Right hindlimb (tissue), 1 donor: ENCODE results near the gene YPEL5.
"Not testable (repeated sequence)": the region's sequence is repeated elsewhere in the genome, so short reads cannot be mapped to it uniquely, and the experiment has no call there.

ENCODE experiments used
- DNase-seq: peaks from one replicate; pipeline ENCODE4 v3.0.0-alpha.2; 2018

The YPEL5 gene

GRCh38 chr2:30139131-30139870 is 7.5 kb upstream of the YPEL5 start:
- DNase-seq: no peak

DNA sequence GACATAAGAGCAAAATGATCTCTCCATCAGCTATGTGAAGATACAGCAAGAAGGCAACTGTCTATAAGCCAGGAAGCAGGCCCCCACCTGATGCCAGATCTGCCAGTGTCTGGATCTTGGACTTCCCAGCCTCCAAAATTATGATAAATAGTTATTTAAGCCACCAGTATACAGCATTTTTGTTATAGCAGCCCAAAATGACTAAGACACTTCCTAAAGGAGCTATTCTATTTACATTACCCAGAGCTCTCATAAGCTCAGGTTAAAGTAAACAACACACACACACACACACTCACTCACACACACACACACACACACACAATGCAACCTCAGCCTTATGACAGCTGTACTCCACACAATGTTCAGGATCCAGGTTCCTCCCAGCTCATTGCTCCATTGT is 5.7 kb upstream of the YPEL5 start:
- no peak for DNase-seq

GRCh38 chr2:30144260-30144659 is 2.5 kb upstream of the YPEL5 start:
- DNase-seq: no peak

- DNase-seq: not testable (repeated sequence)
These were observed 1.9 kb upstream of the YPEL5 start for GRCh38 chr2:30144951-30145350.

DNA sequence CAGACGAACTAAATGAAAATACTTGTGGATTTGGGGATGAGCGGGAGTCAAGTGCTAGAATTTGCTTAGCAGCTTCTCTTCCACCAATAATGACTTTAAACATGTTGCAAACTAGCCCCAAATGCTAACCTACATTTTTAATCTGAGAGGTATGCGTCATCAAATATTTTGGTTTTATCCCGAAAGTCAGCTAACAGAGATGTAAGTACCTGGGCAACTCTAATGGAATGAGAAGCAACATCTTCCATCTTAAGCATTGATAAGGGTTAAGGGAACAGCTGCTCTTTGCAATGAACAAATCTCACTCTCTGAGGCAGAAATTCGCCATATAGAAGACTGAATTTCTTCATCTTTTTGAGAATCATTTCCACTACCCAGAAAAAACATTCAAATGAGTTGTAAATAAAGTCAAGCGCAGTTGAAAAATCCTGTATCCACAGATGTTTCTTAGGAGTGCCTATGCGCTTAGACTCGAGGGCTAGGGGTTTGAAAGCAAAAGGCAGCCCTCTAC is 926 bp upstream of the YPEL5 start:
- DNase-seq: no peak

GRCh38 chr2:30147196-30147714 is 448 bp downstream of the YPEL5 start:
- DNase-seq: no peak

- peak; percentile 85 for DNase-seq
These were observed 1.2 kb downstream of the YPEL5 start for GRCh38 chr2:30147715-30148610.

GRCh38 chr2:30148850-30149249 is 2.0 kb downstream of the YPEL5 start:
- no peak for DNase-seq

GRCh38 chr2:30149513-30149912 is 2.7 kb downstream of the YPEL5 start:
- no peak for DNase-seq

DNA sequence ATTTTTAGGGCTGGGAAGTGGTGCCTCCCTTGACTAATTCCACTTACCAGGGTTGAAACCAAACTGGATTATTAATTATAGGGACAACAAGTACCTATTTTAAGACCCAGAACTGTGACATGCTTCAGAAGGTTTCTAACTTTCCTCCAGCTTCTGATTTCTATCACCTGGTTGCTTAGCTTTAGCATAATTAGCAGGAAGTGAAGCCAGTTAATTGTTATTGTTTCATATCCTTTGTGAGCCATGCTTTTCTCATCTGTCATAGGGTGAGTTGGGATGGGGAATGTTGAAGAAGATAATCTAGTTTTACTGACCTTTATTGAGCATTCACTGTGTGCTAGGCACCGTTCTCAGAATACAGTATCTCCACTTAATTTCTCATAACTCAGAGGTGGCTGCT is 3.2 kb downstream of the YPEL5 start:
- no peak for DNase-seq

GRCh38 chr2:30150786-30151185 is 4.0 kb downstream of the YPEL5 start:
- DNase-seq: no peak

GRCh38 chr2:30152385-30152784 is 5.6 kb downstream of the YPEL5 start:
- no peak for DNase-seq

DNA sequence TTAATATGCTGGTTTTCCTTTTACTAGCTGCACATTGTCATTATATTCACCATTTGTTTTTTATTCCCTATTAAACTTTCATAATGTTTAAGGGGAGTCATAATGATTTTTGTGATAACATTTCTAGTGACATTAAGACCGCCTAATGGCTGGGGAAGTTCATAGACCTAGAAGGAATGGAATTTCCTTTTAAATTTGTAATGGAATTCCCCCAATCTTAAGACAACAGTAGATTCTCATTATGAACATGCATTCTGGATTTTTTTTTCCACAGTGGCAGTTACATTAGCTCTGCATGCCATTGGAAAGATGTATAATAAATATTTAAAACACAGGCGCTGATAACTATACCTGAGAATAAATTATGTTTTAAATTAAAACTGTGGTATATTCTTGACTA is 8.4 kb downstream of the YPEL5 start:
- no peak for DNase-seq

- no peak for DNase-seq
These were observed 9.3 kb downstream of the YPEL5 start for GRCh38 chr2:30155889-30156658.

DNA sequence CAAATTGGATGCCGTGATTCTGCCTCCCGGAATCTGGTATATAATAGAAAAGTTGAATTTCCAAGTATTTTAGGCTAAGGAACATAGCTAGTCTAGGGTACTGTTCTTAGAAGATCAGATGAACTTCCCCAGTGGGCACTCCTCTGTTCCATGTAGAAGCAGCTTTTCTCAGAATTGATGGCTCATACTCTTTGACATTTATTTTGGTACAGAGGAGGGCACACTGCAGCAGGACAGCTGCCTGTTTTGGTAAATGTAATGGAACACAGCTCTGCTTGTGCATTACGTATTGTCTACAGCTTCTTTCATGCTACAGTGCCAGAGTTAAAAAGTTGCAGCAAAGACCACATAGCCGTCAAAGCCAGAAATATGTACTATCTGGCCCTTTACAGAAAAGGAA is 10.8 kb downstream of the YPEL5 start:
- no peak for DNase-seq

GRCh38 chr2:30159766-30160165 is 13.0 kb downstream of the YPEL5 start:
- no peak for DNase-seq

- DNase-seq: no peak
These were observed 15.3 kb downstream of the YPEL5 start for GRCh38 chr2:30161929-30162706.

- no peak for DNase-seq
These were observed 16.0 kb downstream of the YPEL5 start for GRCh38 chr2:30162806-30163205.

DNA sequence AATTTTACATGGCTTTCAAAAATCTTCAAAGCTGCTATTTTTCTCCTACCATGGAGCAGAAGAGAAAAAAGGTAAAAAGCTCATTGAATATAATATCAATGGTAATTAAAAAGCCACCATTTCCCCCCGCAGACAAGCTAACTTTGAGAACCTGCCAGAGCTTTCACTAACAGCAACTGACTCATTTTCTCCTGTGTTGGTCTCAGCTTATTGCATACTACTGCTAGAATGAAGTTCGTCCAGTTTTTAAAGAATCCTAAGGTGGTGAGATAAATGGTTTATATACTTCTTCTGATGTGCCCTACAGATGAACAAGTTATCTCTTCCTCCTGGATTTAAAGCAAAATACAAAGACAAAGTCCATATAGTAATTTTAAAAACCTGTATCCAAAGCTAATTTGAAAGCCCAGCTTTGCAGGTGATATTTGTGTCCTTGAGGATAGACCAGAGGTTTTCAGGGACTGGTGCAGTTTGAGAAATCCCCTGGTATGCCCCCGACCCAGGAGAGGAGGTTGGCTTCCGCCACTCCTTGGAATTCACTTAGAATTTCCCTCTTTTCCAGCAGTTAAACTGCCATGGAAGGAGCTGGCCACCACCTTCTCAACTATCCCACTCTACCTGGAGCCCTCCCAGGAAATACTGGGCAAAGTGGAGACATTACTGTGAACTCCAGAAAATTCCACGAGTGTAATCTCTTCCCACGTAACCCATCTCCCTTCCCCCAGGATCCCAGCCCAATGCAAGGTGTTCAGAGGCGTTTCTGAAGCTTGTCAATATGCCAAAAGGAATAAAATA is 17.5 kb downstream of the YPEL5 start:
- DNase-seq: no peak

DNA sequence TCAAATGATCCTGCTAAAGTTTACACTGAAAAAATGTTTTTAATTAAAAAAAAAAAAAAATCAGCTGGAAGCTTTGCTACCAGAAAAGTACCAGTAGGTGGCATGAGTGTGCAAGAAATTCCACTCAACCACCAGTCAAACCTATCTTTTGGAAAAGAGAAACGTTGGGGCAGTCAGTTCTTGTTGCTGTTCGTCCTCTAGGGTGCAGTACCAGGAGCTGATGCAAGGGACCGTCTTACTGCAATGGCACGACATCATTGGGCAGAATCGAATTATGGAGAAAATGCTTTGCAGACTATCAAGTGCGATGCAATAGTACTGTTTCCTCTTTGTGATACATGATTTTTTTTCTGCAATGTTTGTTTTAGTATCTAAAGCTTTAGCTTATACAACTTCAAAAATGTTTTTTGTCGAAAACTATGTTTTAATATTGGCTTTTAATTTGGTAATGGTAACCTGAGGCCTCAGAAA is 18.3 kb downstream of the YPEL5 start:
- peak; percentile 57 for DNase-seq

- no peak for DNase-seq
These were observed 18.8 kb downstream of the YPEL5 start for GRCh38 chr2:30165617-30166016.
